HepG2 (cell line): ENCODE results near the gene KRTAP1-3. TPM values are rescaled to one million over a fixed set of nuclear protein-coding genes. Genes with fewer than 3 reads are reported as not detected.
A peak's percentile ranks its signal among the peaks of the same experiment; 100 is the strongest.

Experiments used
- ATAC-seq: fragments of 200-7000 bp; cut with Tn5 transposase; 3 replicates; pipeline ENCODE4 v1.9.1; 2020; ENCODE audit warnings: mild to moderate bottlenecking, moderate library complexity
- BruUV-seq: library from RNA; stranded (reverse); fragments of 400-500 nt; replicated peaks from 2 replicates; lab custom pipeline; 2021; lab: Mats Ljungman, UMichigan
- CTCF ChIA-PET: fragments of 300-600 bp; formaldehyde crosslinking; extraction: SDS; loops from one replicate; lab custom pipeline; 2021; ENCODE audit warnings: low total read pairs, inconsistent platforms, low intra/inter-chr PET ratio; lab: Yijun Ruan, JAX
- POLR2A ChIA-PET: fragments of 350-600 bp; sonication (Branson Sonifier 250); formaldehyde crosslinking; loops from one replicate; lab custom pipeline; 2020; ENCODE audit warnings: antibody characterized with exemption, inconsistent platforms; lab: Yijun Ruan, JAX
- DNase-seq: peaks from one replicate; pipeline ENCODE4 v3.0.0-alpha.2; 2015; ENCODE audit warnings: low spot score
- FAIRE-seq: peaks from 3 replicates; lab custom pipeline; 2011; peaks lifted over from hg19 to GRCh38; lab: Jason Lieb, UNC
- H2AFZ ChIP-seq: one replicate; pipeline ENCODE4 v1.6.1; 2011; ENCODE audit warnings: low read length, inconsistent platforms
- H3K27ac ChIP-seq: fragments of 300-600 bp; 3 replicates; pipeline ENCODE4 v1.8.0; 2011; ENCODE audit warnings: mixed run types, mild to moderate bottlenecking, mixed read lengths, low read length, inconsistent platforms; ENCODE audit not compliant: insufficient read depth; ENCODE audit errors: extremely low read length
- H3K27me3 ChIP-seq, 2 experiments: fragments of 200-600 bp in 1 of 2; 2 replicates in 1 of 2; 3 replicates in 1 of 2; pipeline versions ENCODE4 v1.6.0 to v1.8.0; 2011; ENCODE audit warnings: low read length in 2 of 2, mild to moderate bottlenecking in 2 of 2, moderate library complexity in 2 of 2, inconsistent platforms in 1 of 2; ENCODE audit not compliant: insufficient read depth in 2 of 2, control insufficient read depth in 1 of 2
- H3K36me3 ChIP-seq, 2 experiments: fragments of 200-600 bp in 1 of 2; replicated peaks in 1 of 2; 2 replicates in 1 of 2; 3 replicates in 1 of 2; pipeline versions ENCODE4 v1.5.1 to v1.8.0; 2011; ENCODE audit warnings: low read length in 2 of 2, inconsistent platforms in 1 of 2; ENCODE audit not compliant: insufficient read depth in 2 of 2, control insufficient read depth in 1 of 2
- H3K4me1 ChIP-seq: 2 replicates; pipeline ENCODE4 v1.5.1; 2012; ENCODE audit warnings: low read length, inconsistent platforms; ENCODE audit not compliant: insufficient read depth
- H3K4me2 ChIP-seq: 2 replicates; pipeline ENCODE4 v1.6.0; 2011; ENCODE audit warnings: low read depth, low read length, inconsistent platforms
- H3K4me3 ChIP-seq, 3 experiments: fragments of 200-600 bp in 1 of 3; sonication (generic), shearing (Covaris generic) in 1 of 3; replicated peaks in 1 of 3; 2 replicates each; pipeline ENCODE4 v1.5.1; 2011 to 2016; ENCODE audit warnings: low read length in 3 of 3, inconsistent platforms in 2 of 3, low read depth in 2 of 3, mild to moderate bottlenecking in 2 of 3, control low read depth in 1 of 3, mixed read lengths in 1 of 3; ENCODE audit not compliant: insufficient read depth in 1 of 3
- H3K79me2 ChIP-seq: one replicate; pipeline ENCODE4 v1.6.1; 2011; ENCODE audit warnings: low read length, inconsistent platforms; ENCODE audit not compliant: insufficient read depth
- H3K9ac ChIP-seq: 2 replicates; pipeline ENCODE4 v1.6.0; 2011; ENCODE audit warnings: mild to moderate bottlenecking, low read depth, low read length, inconsistent platforms; ENCODE audit not compliant: insufficient read depth
- H3K9me3 ChIP-seq: 2 replicates; pipeline ENCODE4 v1.5.1; 2012; ENCODE audit warnings: mild to moderate bottlenecking, low read length
- H4K20me1 ChIP-seq: 2 replicates; pipeline ENCODE4 v1.6.0; 2011; ENCODE audit warnings: inconsistent platforms, mild to moderate bottlenecking, low read length, moderate library complexity; ENCODE audit not compliant: insufficient read depth
- CEBPG ChIP-seq: IDR thresholded peaks from 2 replicates; pipeline ENCODE4 v1.6.1; 2016
- EP300 ChIP-seq, 3 experiments: sonication (generic) in 1 of 3; formaldehyde crosslinking in 1 of 3; IDR thresholded peaks; 2 replicates each; pipeline versions ENCODE4 v1.5.1 to v1.6.1; 2011 to 2020; ENCODE audit warnings: low read depth in 2 of 3, low read length in 2 of 3, borderline replicate concordance in 1 of 3, improper control_type of control experiment in 1 of 3, mild to moderate bottlenecking in 1 of 3, missing genetic modification reagents in 1 of 3, moderate library complexity in 1 of 3
- SAP130 ChIP-seq: IDR thresholded peaks from 2 replicates; pipeline ENCODE4 v1.6.1; 2016; ENCODE audit warnings: low read depth
- ZNF780A ChIP-seq: sonication (generic); formaldehyde crosslinking; IDR thresholded peaks from 2 replicates; pipeline ENCODE4 v1.8.0; 2022; ENCODE audit warnings: mild to moderate bottlenecking, missing genetic modification reagents, moderate library complexity
- WGBS: methylation state at CpG from one replicate; pipeline ENCODE4 v1.1.6; 2017; ENCODE audit warnings: low lambda C conversion rate; 5-methylcytosine and 5-hydroxymethylcytosine counted together
- in situ Hi-C: cut with HindIII; loops from 2 replicates; pipeline ENCODE4 v1.10.0; 2017; ENCODE audit warnings: low pct_unique_long_range_greater_than_20kb; ENCODE audit not compliant: extremely low pct_ligation_motif_present
- intact Hi-C: fragments of 100-400 bp; cut with micrococcal nuclease; formaldehyde crosslinking; loops from one replicate; pipeline ENCODE4 v1.10.0; 2022; ENCODE audit not compliant: unreplicated experiment
- polyA plus RNA-seq, 8 experiments: library from polyadenylated mRNA; depleted of rRNA in 3 of 8; stranded (reverse) in 7 of 8; unstranded in 1 of 8; fragments of >200 nt; fragmentation: Illumina TruSeq in 4 of 8; extraction: Trizol in 4 of 8; gene quantifications; 2 replicates each; pipeline versions ENCODE4 v1.2.1 to v1.2.3, GENCODE V29; 2011 to 2016; ENCODE audit warnings: low read depth in 4 of 8, missing spikeins in 1 of 8, mixed read lengths in 1 of 8; ENCODE audit not compliant: insufficient read depth in 1 of 8
- total RNA-seq, 5 experiments: library from RNA; depleted of rRNA; stranded (reverse); fragments of >200 nt; fragmentation: Illumina TruSeq; extraction: Trizol; gene quantifications; 2 replicates each; pipeline ENCODE4 v1.2.3, GENCODE V29; 2016; ENCODE audit warnings: low read depth in 1 of 5
- TF ChIP-seq, protein P1 (sequence below), 2 experiments: fragments of 450-650 bp in 1 of 2; sonication (generic) in 1 of 2; formaldehyde crosslinking in 1 of 2; IDR thresholded peaks; 2 replicates each; pipeline versions ENCODE4 v1.6.1 to v1.8.0; 2016 to 2022; ENCODE audit warnings: antibody characterized with exemption in 1 of 2, mild to moderate bottlenecking in 1 of 2, missing genetic modification reagents in 1 of 2
- TF ChIP-seq, protein P2 (sequence below): sonication (generic); formaldehyde crosslinking; conservative IDR thresholded peaks from 2 replicates; pipeline ENCODE4 v1.4.0; 2020; ENCODE audit warnings: mild to moderate bottlenecking, missing genetic modification reagents, moderate library complexity

The KRTAP1-3 gene
- total and polyA plus RNA-seq, 2 of the 13 experiments (the other 11 are each of a cell fraction or from before 2014, with no cell fraction given): not detected

DNA sequence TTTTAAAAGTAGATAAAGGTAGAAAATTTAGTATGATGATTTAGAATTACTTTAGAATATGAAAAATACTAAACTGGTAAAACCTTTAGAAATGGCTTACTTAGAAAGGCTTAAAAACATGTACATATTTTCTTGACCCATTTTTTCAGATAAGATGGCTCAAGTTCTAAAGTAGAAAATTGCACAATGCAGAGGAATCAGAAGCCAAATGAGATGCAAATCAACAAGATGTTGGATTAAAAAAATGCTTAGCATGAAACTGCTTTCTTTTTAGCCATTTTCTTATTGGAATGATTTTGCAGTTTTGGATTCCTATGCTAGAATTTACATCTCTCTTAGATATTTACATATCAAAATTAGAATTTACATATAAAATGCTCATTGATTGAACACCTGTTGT, 24.2 kb downstream of the KRTAP1-3 start (continued):
- TF ChIP-seq, protein P1, sequence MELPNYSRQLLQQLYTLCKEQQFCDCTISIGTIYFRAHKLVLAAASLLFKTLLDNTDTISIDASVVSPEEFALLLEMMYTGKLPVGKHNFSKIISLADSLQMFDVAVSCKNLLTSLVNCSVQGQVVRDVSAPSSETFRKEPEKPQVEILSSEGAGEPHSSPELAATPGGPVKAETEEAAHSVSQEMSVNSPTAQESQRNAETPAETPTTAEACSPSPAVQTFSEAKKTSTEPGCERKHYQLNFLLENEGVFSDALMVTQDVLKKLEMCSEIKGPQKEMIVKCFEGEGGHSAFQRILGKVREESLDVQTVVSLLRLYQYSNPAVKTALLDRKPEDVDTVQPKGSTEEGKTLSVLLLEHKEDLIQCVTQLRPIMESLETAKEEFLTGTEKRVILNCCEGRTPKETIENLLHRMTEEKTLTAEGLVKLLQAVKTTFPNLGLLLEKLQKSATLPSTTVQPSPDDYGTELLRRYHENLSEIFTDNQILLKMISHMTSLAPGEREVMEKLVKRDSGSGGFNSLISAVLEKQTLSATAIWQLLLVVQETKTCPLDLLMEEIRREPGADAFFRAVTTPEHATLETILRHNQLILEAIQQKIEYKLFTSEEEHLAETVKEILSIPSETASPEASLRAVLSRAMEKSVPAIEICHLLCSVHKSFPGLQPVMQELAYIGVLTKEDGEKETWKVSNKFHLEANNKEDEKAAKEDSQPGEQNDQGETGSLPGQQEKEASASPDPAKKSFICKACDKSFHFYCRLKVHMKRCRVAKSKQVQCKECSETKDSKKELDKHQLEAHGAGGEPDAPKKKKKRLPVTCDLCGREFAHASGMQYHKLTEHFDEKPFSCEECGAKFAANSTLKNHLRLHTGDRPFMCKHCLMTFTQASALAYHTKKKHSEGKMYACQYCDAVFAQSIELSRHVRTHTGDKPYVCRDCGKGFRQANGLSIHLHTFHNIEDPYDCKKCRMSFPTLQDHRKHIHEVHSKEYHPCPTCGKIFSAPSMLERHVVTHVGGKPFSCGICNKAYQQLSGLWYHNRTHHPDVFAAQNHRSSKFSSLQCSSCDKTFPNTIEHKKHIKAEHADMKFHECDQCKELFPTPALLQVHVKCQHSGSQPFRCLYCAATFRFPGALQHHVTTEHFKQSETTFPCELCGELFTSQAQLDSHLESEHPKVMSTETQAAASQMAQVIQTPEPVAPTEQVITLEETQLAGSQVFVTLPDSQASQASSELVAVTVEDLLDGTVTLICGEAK (IDR thresholded peaks at IDR 0.05): no peak
- TF ChIP-seq, protein P1 (CRISPR knock-in tag; IDR thresholded peaks at IDR 0.05): no peak
- TF ChIP-seq ZNF780A (CRISPR knock-in tag): no peak

DNA sequence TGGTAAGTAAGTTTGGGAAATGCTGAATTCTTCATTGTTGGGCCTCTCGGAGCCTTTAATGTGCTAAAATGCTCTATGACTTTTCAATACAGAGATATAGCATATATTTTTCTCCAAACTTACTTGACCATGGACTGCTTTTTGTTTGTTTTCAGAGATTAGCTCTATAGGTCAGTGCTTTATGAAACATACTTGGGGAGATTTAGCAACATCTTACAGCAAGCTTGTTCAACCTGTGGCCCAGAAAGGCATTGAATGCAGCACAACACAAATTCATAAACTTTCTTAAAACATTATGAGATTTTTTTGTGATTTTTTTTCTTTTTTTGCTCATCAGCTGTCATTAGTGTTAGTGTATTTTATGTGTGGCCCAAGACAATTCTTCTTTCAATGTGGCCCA, 24.7 kb downstream of the KRTAP1-3 start:
- DNase-seq (peak; percentile 32), ATAC-seq (no peak), FAIRE-seq (no peak)
- Histone ChIP-seq H3K36me3 (no peaks in the 10 kb centered on the region), H3K79me2 (no peaks in the 10 kb centered on the region), H3K27ac (peak overlapping the region; percentile 70), H3K9ac (peak overlapping the region; percentile 55), H3K4me2 (peak overlapping the region; percentile 36), H3K4me3 (no peak overlapping the region; a peak in 1 of 6 replicates), H3K4me1 (peaks cover 61% of the 10 kb centered on the region), H4K20me1 (no peaks in the 10 kb centered on the region), H3K27me3 (no peaks in the 10 kb centered on the region), H2AFZ (no peak overlapping the region), H3K9me3 (no peaks in the 10 kb centered on the region)
- no TSS peak for BruUV-seq
- intact Hi-C loops: loop anchor here (1.0 to 5.0 kb wide), 3 partner anchors 49 to 103 kb away; no protein-coding TSS in a partner anchor
- in situ Hi-C loops: loop anchor here (5.0 kb wide), 1 partner anchor 47 kb away; the partner anchor contains the start of gene KRTAP2-2
- 37% methylated on average over 1 of the region's 1 CpG for WGBS
- CTCF ChIA-PET: no interaction called here
- TF ChIP-seq SAP130 (CRISPR knock-in tag) (0 out of 2 replicates have a peak, but pooled peaks have one; percentile 12), EP300 (IDR thresholded peaks at IDR 0.05; ENCODE audit: low read depth in 2 of 2, low read length in 2 of 2) (peak in 1 of 2 experiments; percentile 29; a peak in 1 of 4 replicates), EP300 (CRISPR knock-in tag; IDR thresholded peaks at IDR 0.05; ENCODE audit: borderline replicate concordance) (no peak), CEBPG (CRISPR knock-in tag) (peak; percentile 44; the same call in 1 of the 2 replicates)
- TF ChIP-seq, protein P2, sequence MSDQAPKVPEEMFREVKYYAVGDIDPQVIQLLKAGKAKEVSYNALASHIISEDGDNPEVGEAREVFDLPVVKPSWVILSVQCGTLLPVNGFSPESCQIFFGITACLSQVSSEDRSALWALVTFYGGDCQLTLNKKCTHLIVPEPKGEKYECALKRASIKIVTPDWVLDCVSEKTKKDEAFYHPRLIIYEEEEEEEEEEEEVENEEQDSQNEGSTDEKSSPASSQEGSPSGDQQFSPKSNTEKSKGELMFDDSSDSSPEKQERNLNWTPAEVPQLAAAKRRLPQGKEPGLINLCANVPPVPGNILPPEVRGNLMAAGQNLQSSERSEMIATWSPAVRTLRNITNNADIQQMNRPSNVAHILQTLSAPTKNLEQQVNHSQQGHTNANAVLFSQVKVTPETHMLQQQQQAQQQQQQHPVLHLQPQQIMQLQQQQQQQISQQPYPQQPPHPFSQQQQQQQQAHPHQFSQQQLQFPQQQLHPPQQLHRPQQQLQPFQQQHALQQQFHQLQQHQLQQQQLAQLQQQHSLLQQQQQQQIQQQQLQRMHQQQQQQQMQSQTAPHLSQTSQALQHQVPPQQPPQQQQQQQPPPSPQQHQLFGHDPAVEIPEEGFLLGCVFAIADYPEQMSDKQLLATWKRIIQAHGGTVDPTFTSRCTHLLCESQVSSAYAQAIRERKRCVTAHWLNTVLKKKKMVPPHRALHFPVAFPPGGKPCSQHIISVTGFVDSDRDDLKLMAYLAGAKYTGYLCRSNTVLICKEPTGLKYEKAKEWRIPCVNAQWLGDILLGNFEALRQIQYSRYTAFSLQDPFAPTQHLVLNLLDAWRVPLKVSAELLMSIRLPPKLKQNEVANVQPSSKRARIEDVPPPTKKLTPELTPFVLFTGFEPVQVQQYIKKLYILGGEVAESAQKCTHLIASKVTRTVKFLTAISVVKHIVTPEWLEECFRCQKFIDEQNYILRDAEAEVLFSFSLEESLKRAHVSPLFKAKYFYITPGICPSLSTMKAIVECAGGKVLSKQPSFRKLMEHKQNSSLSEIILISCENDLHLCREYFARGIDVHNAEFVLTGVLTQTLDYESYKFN (CRISPR knock-in tag): no peak
- POLR2A ChIA-PET: interaction anchor here (0.9 to 2.1 kb wide), 5 partner anchors 10 to 108 kb away, joined by 3 to 15 read pairs (median 7); no protein-coding TSS in a partner anchor
